K562 (cell line): ENCODE measurements around the gene DPP10.

Experiments
- ATF7 ChIP-seq: fragments of 450-650 bp; IDR thresholded peaks from 2 replicates; pipeline ENCODE4 v1.7.1; 2014; ENCODE audit warnings: mild to moderate bottlenecking, moderate library complexity
- BCOR ChIP-seq: fragments of 450-650 bp; IDR thresholded peaks from 2 replicates; pipeline ENCODE4 v1.6.1; 2016
- FOXJ3 ChIP-seq: sonication (generic); formaldehyde crosslinking; IDR thresholded peaks from 2 replicates; pipeline ENCODE4 v1.4.0; 2020; ENCODE audit warnings: mild to moderate bottlenecking, missing genetic modification reagents
- HDAC3 ChIP-seq: fragments of 450-650 bp; IDR thresholded peaks from 2 replicates; pipeline ENCODE4 v1.6.1; 2018; ENCODE audit warnings: borderline replicate concordance, mild to moderate bottlenecking, moderate library complexity; ENCODE audit not compliant: partially characterized antibody
- HMG20B ChIP-seq: fragments of 250-450 bp; sonication (Bioruptor Pico); IDR thresholded peaks from 2 replicates; pipeline ENCODE4 v1.5.0; 2021; ENCODE audit warnings: mild to moderate bottlenecking
- JUND ChIP-seq, 2 experiments: IDR thresholded peaks; 2 replicates in 1 of 2; 3 replicates in 1 of 2; pipeline ENCODE4 v1.6.1; 2011; ENCODE audit warnings: borderline replicate concordance in 2 of 2, low read depth in 2 of 2, low read length in 2 of 2, improper control_type of control experiment in 1 of 2, missing biosample characterization in 1 of 2, missing genetic modification characterization in 1 of 2, missing genetic modification reagents in 1 of 2
- NFIC ChIP-seq: fragments of 450-650 bp; IDR thresholded peaks from 2 replicates; pipeline ENCODE4 v1.6.1; 2017; ENCODE audit warnings: mild to moderate bottlenecking, inconsistent platforms
- POLR2A ChIP-seq: fragments of 450-650 bp; conservative IDR thresholded peaks from 2 replicates; pipeline ENCODE4 v1.6.1; 2016
- RAD21 ChIP-seq, 2 experiments: fragments of 250-450 bp in 1 of 2; fragments of 450-650 bp in 1 of 2; sonication (Bioruptor Pico) in 1 of 2; formaldehyde crosslinking in 1 of 2; IDR thresholded peaks in 1 of 2; conservative IDR thresholded peaks in 1 of 2; 2 replicates each; pipeline versions ENCODE4 v1.4.0 to v1.8.0; 2020 to 2022; ENCODE audit warnings: mild to moderate bottlenecking in 2 of 2, moderate library complexity in 1 of 2
- RFX5 ChIP-seq: IDR thresholded peaks from 2 replicates; pipeline ENCODE4 v1.6.1; 2011; ENCODE audit warnings: low read depth, mild to moderate bottlenecking, improper control_type of control experiment, low read length
- ZFP36 ChIP-seq: fragments of 150-350 bp; IDR thresholded peaks from 2 replicates; pipeline ENCODE4 v1.6.1; 2018; ENCODE audit warnings: low read length, low read depth; ENCODE audit not compliant: partially characterized antibody
- TF ChIP-seq, protein P1 (sequence below), 3 experiments: IDR thresholded peaks in 2 of 3; conservative IDR thresholded peaks in 1 of 3; 2 replicates each; pipeline ENCODE4 v1.5.1; 2011 to 2012; ENCODE audit warnings: low read length in 3 of 3, mild to moderate bottlenecking in 3 of 3, control low read depth in 2 of 3, improper control_type of control experiment in 1 of 3, inconsistent platforms in 1 of 3, low read depth in 1 of 3, mixed read lengths in 1 of 3, moderate library complexity in 1 of 3; ENCODE audit not compliant: insufficient read depth in 2 of 3
- TF ChIP-seq, protein P2 (sequence below): fragments of 250-450 bp; sonication (Bioruptor Pico); IDR thresholded peaks from 2 replicates; pipeline ENCODE4 v1.5.0; 2021; ENCODE audit warnings: mild to moderate bottlenecking, moderate library complexity

DNA sequence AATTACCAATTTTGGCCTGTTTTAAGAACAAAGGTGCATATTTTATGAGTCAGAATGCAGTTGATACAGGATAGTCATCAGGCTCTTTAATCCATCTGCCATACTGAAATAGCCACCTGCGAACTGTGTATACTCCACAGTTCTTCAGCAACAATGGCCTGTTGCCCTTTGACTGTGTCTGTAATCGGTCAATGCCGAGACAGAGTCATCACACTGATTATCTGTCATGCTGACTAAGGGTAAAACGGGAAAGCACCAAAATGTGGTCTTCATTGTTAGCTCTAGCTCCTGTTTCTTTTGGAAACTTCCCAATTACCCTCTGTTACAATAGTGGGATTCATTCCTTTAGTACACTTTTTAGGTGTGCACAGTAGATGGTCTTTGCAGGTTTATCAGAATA is 871.7 kb downstream of the DPP10 start:
- TF ChIP-seq HMG20B (CRISPR knock-in tag) (no peak), POLR2A (no peak), HDAC3 (no peak), NFIC (no peak), ATF7 (no peak), BCOR (no peak), RAD21 (CRISPR knock-in tag; conservative IDR thresholded peaks at IDR 0.05 in 1 of 2, IDR thresholded peaks at IDR 0.05 in 1 of 2) (no peak), RFX5 (no peak), FOXJ3 (CRISPR knock-in tag) (no peak), ZFP36 (no peak), JUND (IDR thresholded peaks at IDR 0.05; ENCODE audit: borderline replicate concordance, low read depth, low read length) (no peak), JUND (tag; IDR thresholded peaks at IDR 0.05; ENCODE audit: borderline replicate concordance, low read depth, low read length) (no peak)
- TF ChIP-seq, protein P1, sequence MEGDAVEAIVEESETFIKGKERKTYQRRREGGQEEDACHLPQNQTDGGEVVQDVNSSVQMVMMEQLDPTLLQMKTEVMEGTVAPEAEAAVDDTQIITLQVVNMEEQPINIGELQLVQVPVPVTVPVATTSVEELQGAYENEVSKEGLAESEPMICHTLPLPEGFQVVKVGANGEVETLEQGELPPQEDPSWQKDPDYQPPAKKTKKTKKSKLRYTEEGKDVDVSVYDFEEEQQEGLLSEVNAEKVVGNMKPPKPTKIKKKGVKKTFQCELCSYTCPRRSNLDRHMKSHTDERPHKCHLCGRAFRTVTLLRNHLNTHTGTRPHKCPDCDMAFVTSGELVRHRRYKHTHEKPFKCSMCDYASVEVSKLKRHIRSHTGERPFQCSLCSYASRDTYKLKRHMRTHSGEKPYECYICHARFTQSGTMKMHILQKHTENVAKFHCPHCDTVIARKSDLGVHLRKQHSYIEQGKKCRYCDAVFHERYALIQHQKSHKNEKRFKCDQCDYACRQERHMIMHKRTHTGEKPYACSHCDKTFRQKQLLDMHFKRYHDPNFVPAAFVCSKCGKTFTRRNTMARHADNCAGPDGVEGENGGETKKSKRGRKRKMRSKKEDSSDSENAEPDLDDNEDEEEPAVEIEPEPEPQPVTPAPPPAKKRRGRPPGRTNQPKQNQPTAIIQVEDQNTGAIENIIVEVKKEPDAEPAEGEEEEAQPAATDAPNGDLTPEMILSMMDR (IDR thresholded peaks at IDR 0.05 in 2 of 3, conservative IDR thresholded peaks at IDR 0.05 in 1 of 3; ENCODE audit: insufficient read depth in 2 of 3, low read depth in 1 of 3, low read length in 3 of 3): no peak
- TF ChIP-seq, protein P2, sequence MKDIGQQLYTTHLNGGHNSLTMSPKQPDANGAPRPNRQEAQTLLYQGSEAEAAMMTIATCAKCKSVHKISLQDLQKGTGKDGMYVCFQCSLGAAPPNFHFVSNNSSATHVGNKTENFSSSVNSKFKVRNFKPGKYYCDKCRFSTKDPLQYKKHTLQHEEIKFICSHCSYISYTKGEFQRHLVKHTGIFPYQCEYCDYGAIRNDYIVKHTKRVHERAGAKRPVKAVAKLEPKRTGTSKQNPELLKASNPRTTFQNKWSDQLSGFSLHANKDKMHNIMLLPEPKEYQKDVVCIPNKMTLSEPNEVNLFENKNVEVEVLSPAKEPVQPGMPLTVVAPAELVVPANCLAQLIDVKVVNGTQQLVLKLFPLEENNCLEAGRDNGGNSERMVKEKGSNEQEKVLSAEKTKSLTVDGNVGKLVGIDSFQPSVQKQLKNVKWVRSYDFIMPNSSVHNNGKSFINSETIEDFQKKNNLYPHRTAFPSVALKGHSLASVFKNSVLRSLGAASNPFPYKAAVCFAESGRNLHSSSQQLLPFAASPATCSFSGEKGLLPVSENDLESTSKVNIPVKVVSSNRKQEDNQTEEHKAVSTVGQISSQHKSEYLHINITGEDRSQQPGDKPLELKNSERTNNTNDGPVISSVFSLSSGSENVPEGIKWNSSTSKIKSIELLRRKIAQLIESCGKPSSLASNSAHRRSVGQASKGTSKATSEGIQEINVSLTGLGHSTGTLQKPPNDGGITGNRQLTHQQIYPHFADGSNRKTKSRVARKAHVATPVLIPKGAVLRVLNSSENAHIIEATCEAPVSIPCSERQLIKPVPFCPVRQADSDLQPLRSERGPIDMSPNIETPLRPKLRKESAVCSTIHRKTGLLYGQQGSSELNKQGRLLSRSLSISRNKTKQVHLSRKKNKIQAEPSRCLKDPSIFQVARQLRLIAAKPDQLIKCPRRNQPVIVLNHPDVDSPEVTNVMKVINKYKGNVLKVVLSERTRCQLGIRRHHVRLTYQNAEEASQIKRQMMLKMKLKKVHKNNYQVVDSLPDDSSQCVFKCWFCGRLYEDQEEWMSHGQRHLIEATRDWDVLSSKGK (CRISPR knock-in tag): no peak
